GM10248 (cell line): ENCODE data around the gene ERICH6B.

ENCODE experiments used
- CTCF ChIA-PET: fragments of 300-600 bp; sonication (Branson Sonifier 250); formaldehyde crosslinking; extraction: SDS; loops from one replicate; lab custom pipeline; 2021; ENCODE audit warnings: antibody characterized with exemption; lab: Yijun Ruan, JAX
- POLR2A ChIA-PET: fragments of 350-650 bp; sonication (Branson Sonifier 250); formaldehyde crosslinking; extraction: SDS; loops from one replicate; lab custom pipeline; 2020; ENCODE audit warnings: antibody characterized with exemption; lab: Yijun Ruan, JAX
- DNase-seq: peaks from one replicate; pipeline ENCODE4 v3.0.0; 2012; ENCODE audit errors: extremely low spot score
- TF ChIP-seq, protein P1 (sequence below): IDR thresholded peaks from 2 replicates; pipeline ENCODE4 v1.5.1; 2012; ENCODE audit warnings: mild to moderate bottlenecking, low read depth; ENCODE audit errors: extremely low read depth, missing control alignments, control extremely low read depth

Gene ERICH6B

DNA sequence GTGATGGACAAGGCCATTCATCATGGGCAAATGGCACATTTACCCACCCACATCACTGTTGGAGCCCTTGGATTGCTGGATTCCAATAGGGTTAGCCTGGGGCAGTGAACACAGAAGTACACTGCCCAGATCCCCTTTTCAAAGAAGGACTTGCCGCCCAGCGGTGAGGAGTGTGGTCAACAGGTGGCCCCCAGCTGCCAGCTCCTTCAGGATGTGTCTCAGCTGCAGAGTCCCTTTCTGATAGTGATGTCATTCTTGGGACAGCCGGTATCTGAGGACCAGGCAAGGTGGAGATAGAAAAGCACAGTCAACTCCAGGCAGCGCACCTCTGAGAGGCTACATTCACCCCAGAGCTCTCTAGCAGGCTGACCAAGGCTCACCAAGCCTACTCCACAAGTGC is 16.9 kb downstream of the ERICH6B start:
- TF ChIP-seq, protein P1, sequence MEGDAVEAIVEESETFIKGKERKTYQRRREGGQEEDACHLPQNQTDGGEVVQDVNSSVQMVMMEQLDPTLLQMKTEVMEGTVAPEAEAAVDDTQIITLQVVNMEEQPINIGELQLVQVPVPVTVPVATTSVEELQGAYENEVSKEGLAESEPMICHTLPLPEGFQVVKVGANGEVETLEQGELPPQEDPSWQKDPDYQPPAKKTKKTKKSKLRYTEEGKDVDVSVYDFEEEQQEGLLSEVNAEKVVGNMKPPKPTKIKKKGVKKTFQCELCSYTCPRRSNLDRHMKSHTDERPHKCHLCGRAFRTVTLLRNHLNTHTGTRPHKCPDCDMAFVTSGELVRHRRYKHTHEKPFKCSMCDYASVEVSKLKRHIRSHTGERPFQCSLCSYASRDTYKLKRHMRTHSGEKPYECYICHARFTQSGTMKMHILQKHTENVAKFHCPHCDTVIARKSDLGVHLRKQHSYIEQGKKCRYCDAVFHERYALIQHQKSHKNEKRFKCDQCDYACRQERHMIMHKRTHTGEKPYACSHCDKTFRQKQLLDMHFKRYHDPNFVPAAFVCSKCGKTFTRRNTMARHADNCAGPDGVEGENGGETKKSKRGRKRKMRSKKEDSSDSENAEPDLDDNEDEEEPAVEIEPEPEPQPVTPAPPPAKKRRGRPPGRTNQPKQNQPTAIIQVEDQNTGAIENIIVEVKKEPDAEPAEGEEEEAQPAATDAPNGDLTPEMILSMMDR: no peak
- CTCF ChIA-PET: no interaction called here
- POLR2A ChIA-PET: no interaction called here
- DNase-seq: no peak

DNA sequence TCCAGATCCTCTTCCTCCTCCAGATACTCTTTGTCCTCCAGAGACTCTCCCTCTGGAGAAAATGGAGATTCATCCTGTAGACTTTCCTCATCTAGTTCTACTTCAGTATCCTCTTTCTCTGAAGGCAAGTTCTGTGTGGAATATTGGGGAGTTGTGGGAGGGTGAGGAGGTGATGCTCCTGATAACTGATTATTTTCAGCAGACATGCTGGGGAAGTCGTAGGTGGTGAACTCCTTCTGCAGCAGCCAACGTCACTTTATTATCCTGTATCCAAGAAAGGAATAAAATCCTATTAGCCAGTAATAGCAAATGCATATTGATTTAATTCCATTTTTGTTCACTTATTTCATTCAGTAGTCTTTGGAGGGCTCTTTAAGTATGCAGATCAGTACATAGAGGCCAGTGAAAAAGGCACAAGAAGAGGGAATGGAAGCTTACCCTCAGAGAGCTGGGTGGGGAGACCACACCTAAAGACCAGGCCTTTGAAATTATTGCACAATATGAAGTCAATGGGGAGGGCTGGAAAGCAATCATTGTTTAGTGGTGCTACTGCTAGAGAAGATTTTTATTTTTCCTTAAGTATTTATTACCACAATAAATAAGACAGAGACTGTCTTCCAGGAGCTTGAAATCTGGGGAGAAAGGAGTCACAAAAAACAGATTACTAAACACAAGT is 18.6 kb downstream of the ERICH6B start:
- TF ChIP-seq, protein P1: no peak
- CTCF ChIA-PET: no interaction called here
- POLR2A ChIA-PET: no interaction called here
- no peak for DNase-seq

DNA sequence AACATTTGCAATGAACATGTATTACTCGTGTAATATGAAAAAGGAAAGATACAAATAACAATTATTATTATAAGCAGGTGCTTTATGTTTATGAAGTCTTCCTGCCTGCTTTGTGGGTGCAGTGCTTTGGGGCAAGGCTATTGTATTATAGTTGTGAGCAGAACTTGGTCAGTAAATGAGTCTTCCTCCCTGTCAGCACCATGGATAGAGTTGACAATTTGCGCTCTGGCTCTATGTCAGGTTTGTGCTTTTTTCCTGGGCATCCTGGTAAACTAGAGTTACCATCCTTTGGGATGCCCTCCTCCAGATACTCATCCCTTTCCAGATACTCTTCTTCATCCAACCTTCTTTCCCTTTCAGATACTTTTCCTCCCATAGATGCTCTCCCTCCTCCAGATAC is 19.6 kb downstream of the ERICH6B start:
- TF ChIP-seq, protein P1: no peak
- DNase-seq: no peak
- POLR2A ChIA-PET: no interaction called here
- CTCF ChIA-PET: no interaction called here

DNA sequence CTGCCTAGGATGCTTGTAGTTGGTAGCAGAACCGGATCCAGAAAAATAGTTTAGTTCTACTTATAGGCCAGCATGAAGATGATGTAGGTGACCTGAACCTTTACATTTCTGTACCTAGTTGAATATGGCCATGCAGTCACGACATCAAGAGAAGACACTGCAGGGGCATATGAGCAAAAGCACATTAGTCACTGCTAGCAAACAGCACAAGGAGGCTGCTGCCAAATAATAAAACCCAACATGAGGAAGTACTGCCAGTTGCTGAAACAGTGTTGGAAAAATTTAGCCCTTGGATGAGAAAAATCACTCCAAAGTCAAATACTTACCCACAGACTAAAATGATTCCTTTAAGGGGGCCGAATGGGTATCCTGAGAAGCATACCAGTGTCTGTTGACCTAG is 20.8 kb downstream of the ERICH6B start:
- ChIA-PET POLR2A (no interaction called here), CTCF (no interaction called here)
- TF ChIP-seq, protein P1: no peak
- DNase-seq: no peak

DNA sequence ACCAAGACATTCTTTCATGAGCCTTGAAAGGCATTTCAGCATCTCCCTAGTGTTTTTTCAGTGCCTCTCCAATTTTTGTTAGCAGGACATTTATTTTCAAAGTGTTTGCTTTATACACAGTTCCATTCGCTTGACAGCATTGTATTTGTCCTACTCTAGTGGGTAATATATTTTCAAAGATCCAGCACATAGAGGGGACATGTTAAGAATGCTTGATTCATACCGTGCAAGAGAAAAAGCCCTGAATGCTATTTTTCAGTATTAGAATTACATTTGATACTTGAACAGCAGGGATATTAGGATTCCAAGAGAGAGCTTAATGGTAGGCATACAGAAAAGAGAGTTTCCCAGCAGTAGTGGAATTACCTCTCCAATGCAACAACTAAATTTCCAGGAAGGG is 21.3 kb downstream of the ERICH6B start:
- no peak for DNase-seq
- ChIA-PET CTCF (no interaction called here), POLR2A (no interaction called here)

DNA sequence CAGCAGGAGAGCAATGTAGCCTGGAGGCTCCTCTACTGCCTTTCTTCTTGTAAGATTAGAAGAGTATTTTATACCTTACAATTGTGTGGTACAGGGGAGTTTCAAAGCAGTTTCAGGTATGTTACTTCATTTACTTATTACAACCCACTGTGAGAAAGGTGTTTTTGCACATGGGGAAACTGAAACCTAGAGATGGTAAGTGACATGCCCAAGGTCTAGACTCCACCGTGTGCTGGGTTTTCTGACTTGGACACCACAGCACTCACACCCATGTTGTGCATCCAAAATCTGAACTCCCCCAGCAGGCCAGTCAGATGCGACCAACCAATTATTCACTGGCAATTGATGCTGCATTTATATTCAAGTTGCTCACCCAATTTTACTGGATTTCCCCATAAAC is 22.8 kb downstream of the ERICH6B start:
- TF ChIP-seq, protein P1: no peak
- POLR2A ChIA-PET: no interaction called here
- DNase-seq: peak; percentile 31
- CTCF ChIA-PET: interaction anchor here (1.2 kb wide), 1 partner anchor 9 kb away, joined by 4 read pairs; no protein-coding TSS in a partner anchor

More for the DNA sequence above, 21.3 kb downstream of the ERICH6B start:
- TF ChIP-seq, protein P1: no peak

DNA sequence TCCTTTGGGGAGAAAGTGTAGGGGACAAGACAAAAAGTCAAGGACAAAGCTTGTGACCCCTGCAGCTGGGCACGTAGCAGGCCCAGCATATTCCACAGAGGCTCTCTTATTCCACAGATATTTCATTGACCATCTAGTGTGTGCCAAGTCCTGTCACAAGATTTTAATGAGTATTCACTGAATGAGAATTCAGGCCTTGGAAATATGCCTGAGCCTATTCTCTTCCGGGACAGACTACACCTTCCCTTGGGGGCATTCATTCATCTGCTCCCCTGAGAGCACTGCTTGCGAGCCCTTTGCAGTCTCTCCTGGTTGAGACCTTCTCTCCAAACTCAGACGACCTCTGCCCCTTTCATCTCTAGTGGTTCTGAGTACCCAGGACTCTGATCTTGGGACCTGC is 25.5 kb downstream of the ERICH6B start:
- DNase-seq: no peak
- POLR2A ChIA-PET: no interaction called here
- TF ChIP-seq, protein P1: no peak
- CTCF ChIA-PET: no interaction called here
